ENCODE measurements around the gene C3orf20. TPM values are rescaled to one million over a fixed set of nuclear protein-coding genes. Genes with fewer than 3 reads are reported as not detected.

Gene C3orf20
- total and polyA plus RNA-seq, 2 donors (not counting 1 experiment from before 2014, with no cell fraction given) = 0.12 to 0.34 TPM

GRCh38 chr3:14789221-14789620 lies 114.3 kb downstream of the C3orf20 start:
- peaks cover 0 to 4% (median 0%) of the 10 kb centered on the region in 3 donors for H3K9me3 ChIP-seq (ENCODE audit: control extremely low read depth in 1 of 3, control insufficient read depth in 2 of 3, insufficient read depth in 1 of 3, low read length in 2 of 3)
- DNase-seq = no peak
- CTCF ChIA-PET = no interaction called here

GRCh38 chr3:14789640-14790285 lies 114.8 kb downstream of the C3orf20 start:
- Histone ChIP-seq H3K79me2 (ENCODE audit: control insufficient read depth, insufficient read depth, low read length) (no peaks in the 10 kb centered on the region), H2AFZ (ENCODE audit: insufficient read depth, low read depth, low read length, poor library complexity, severe bottlenecking) (no peak overlapping the region), H4K20me1 (ENCODE audit: control insufficient read depth, insufficient read depth, low read length, poor library complexity, severe bottlenecking) (no peaks in the 10 kb centered on the region), H3K4me3 (ENCODE audit: control extremely low read depth in 1 of 5, extremely low read depth in 1 of 5, insufficient read depth in 1 of 5, low read depth in 2 of 5, low read length in 4 of 5) (no peak overlapping the region), H3K4me1 (ENCODE audit: control insufficient read depth in 2 of 2, insufficient read depth in 2 of 2, low read length in 2 of 2) (no peaks in the 10 kb centered on the region), H3K4me2 (replicated peaks; ENCODE audit: low read depth, low read length, poor library complexity, severe bottlenecking) (no peak overlapping the region), H3K27ac (ENCODE audit: low read length in 2 of 2) (no peak overlapping the region), H3K27me3 (replicated peaks in 1 of 4; ENCODE audit: control extremely low read depth in 1 of 4, control insufficient read depth in 3 of 4, insufficient read depth in 4 of 4, low read length in 3 of 4) (peaks cover 0 to 10% (median 3%) of the 10 kb centered on the region in 4 experiments), H3K36me3 (replicated peaks in 1 of 2; ENCODE audit: control extremely low read depth in 1 of 2, control insufficient read depth in 1 of 2, extremely low read depth in 1 of 2, insufficient read depth in 2 of 2, low read length in 1 of 2) (no peaks in the 10 kb centered on the region), H3K9me3 (ENCODE audit: control extremely low read depth in 1 of 3, control insufficient read depth in 2 of 3, insufficient read depth in 1 of 3, low read length in 2 of 3) (peaks cover 0 to 4% (median 0%) of the 10 kb centered on the region in 3 donors), H3K9ac (ENCODE audit: low read length) (no peak overlapping the region)
- ATAC-seq (ENCODE audit: low read depth) (no peak), DNase-seq (no peak)
- 73% methylated on average over 9 of the region's 10 CpGs for WGBS (ENCODE audit: insufficient coverage)
- Mint-ChIP-seq H3K27ac (no peak overlapping the region), H3K4me1 (no peaks in the 10 kb centered on the region), H3K9me3 (ENCODE audit: insufficient read depth) (no peaks in the 10 kb centered on the region), H3K27me3 (peaks cover 37% of the 10 kb centered on the region), H3K4me3 (no peak overlapping the region)
- CTCF ChIA-PET = interaction anchor here (1.4 kb wide), 1 partner anchor 9 kb away, joined by 4 read pairs; no protein-coding TSS in a partner anchor
- POLR2A ChIA-PET = interaction anchor here (0.6 kb wide), 1 partner anchor 12 kb away, joined by 3 read pairs; no protein-coding TSS in a partner anchor
- TF ChIP-seq EZH2 (IDR thresholded peaks at IDR 0.05; ENCODE audit: borderline replicate concordance, insufficient read depth, low read depth, low read length, poor library complexity, severe bottlenecking) = no peak
- no peak for TF ChIP-seq CTCF (IDR thresholded peaks at IDR 0.05)
- intact Hi-C loops (cut with micrococcal nuclease) = no loop called here

More at GRCh38 chr3:14789221-14789620, 114.3 kb downstream of the C3orf20 start:
- Histone ChIP-seq H3K27ac (ENCODE audit: low read length in 2 of 2) (no peak overlapping the region), H3K36me3 (replicated peaks in 1 of 2; ENCODE audit: control extremely low read depth in 1 of 2, control insufficient read depth in 1 of 2, extremely low read depth in 1 of 2, insufficient read depth in 2 of 2, low read length in 1 of 2) (no peaks in the 10 kb centered on the region), H3K4me2 (replicated peaks; ENCODE audit: low read depth, low read length, poor library complexity, severe bottlenecking) (no peak overlapping the region), H2AFZ (ENCODE audit: insufficient read depth, low read depth, low read length, poor library complexity, severe bottlenecking) (no peak overlapping the region), H3K4me3 (ENCODE audit: control extremely low read depth in 1 of 5, extremely low read depth in 1 of 5, insufficient read depth in 1 of 5, low read depth in 2 of 5, low read length in 4 of 5) (no peak overlapping the region), H3K27me3 (replicated peaks in 1 of 4; ENCODE audit: control extremely low read depth in 1 of 4, control insufficient read depth in 3 of 4, insufficient read depth in 4 of 4, low read length in 3 of 4) (peaks cover 0 to 10% (median 3%) of the 10 kb centered on the region in 4 experiments), H3K79me2 (ENCODE audit: control insufficient read depth, insufficient read depth, low read length) (no peaks in the 10 kb centered on the region), H4K20me1 (ENCODE audit: control insufficient read depth, insufficient read depth, low read length, poor library complexity, severe bottlenecking) (no peaks in the 10 kb centered on the region), H3K9ac (ENCODE audit: low read length) (no peak overlapping the region), H3K4me1 (ENCODE audit: control insufficient read depth in 2 of 2, insufficient read depth in 2 of 2, low read length in 2 of 2) (no peaks in the 10 kb centered on the region)
- no peak overlapping the region for H3K4me3 Mint-ChIP-seq
- H3K27ac Mint-ChIP-seq = no peak overlapping the region
- no peak for TF ChIP-seq EZH2 (IDR thresholded peaks at IDR 0.05; ENCODE audit: borderline replicate concordance, insufficient read depth, low read depth, low read length, poor library complexity, severe bottlenecking)
- ATAC-seq (ENCODE audit: low read depth) = no peak
- POLR2A ChIA-PET = no interaction called here
- no CpG with 5 or more reads among the region's 5 CpGs for WGBS (ENCODE audit: insufficient coverage)
- no peaks in the 10 kb centered on the region for H3K9me3 Mint-ChIP-seq (ENCODE audit: insufficient read depth)
- intact Hi-C loops (cut with micrococcal nuclease) = no loop called here
- no peaks in the 10 kb centered on the region for H3K4me1 Mint-ChIP-seq
- peaks cover 37% of the 10 kb centered on the region for H3K27me3 Mint-ChIP-seq
